ENCODE results near the gene TFE3.

TFE3 gene

DNA sequence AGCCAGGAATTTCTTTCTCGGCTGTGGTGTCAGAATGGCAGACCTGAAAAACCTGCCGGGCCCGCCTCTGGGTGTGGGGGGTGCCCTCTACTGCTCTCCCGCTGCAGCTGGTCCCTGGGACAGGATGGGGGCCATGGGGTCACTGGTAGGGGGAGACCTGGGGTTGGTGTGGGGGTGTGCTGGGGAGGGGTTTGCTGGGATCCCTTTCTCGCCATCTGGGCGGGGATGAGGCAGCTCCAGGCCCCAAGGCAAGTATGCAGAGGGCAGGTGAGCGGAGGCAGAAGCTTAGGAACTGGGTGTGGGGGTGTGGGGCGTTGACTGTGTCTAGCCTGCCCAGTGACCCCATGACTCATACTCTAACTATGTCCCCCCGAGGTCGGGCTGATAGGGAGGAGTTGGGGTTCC lies 16.5 kb upstream of the TFE3 start:
- no peak overlapping the region for H3K27ac ChIP-seq (ENCODE audit: low read depth, low read length)
- H3K9ac ChIP-seq (ENCODE audit: low read length): peak overlapping the region; percentile 57
- H3K27me3 ChIP-seq (ENCODE audit: control insufficient read depth, insufficient read depth, low read length): no peaks in the 10 kb centered on the region
- H3K9me3 ChIP-seq (ENCODE audit: control insufficient read depth, insufficient read depth, low read depth, low read length): peaks cover 10% of the 10 kb centered on the region; the same call in 1 of the 2 replicates
- H3K4me3 ChIP-seq (ENCODE audit: low read depth, low read length): peak overlapping the region; percentile 56
- peaks cover 22% of the 10 kb centered on the region for H3K36me3 ChIP-seq (ENCODE audit: control insufficient read depth, insufficient read depth, low read length)
- peaks cover 5% of the 10 kb centered on the region; the same call in 1 of the 2 replicates for H3K4me1 ChIP-seq (ENCODE audit: control insufficient read depth, insufficient read depth, low read length)

DNA sequence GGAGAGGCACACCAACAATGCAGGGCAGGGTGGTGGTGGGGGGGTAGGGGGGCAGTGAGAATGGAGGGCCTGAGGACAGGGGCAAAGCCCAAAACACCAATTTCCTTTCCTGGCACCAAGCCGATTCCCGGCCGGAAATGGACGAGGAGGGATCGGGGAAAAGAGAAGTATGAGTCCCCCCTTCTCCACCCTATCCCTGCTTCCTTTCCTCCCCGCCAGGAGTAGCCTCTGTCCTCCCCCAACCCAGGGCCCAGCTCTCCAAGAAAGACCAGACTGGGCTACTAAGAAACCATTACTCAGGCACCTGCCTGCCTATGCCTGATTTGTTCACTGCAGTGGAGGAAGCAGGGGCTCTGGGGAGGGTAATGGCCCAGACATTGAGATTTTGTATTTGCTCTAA lies 16.0 kb upstream of the TFE3 start:
- H3K27ac ChIP-seq (ENCODE audit: low read depth, low read length): no peak overlapping the region
- H3K9me3 ChIP-seq (ENCODE audit: control insufficient read depth, insufficient read depth, low read depth, low read length): peaks cover 10% of the 10 kb centered on the region; the same call in 1 of the 2 replicates
- no peaks in the 10 kb centered on the region for H3K27me3 ChIP-seq (ENCODE audit: control insufficient read depth, insufficient read depth, low read length)
- peak overlapping the region; percentile 57 for H3K9ac ChIP-seq (ENCODE audit: low read length)
- peaks cover 5% of the 10 kb centered on the region; the same call in 1 of the 2 replicates for H3K4me1 ChIP-seq (ENCODE audit: control insufficient read depth, insufficient read depth, low read length)
- peaks cover 18% of the 10 kb centered on the region for H3K36me3 ChIP-seq (ENCODE audit: control insufficient read depth, insufficient read depth, low read length)
- peak overlapping the region; percentile 56 for H3K4me3 ChIP-seq (ENCODE audit: low read depth, low read length)

DNA sequence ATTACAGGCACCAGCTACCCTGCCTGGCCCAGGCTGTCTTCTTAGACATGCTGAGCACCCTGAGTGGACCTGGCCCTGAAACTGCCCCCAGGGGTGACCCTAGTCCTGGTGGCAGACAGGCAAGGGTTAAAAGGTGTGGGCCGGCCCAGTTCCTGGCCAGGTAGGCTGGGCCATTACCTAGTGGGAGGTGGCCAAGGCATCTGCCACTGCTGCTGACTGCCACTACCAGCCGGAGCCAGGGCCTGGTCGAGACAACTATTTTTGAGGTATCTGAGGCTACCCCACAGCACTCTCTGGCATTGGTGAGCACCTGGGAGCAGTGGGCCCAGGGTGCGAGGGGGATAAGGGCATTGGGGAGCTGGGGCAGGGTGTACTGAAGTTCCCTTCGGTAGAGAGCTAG lies 15.6 kb upstream of the TFE3 start, which contains the start of gene CCDC120:
CCDC120 (plus strand) TSS at position 206 of the 400 bp plus-strand sequence. CDS start 3,043 bp downstream, outside the sequence.
- Histone ChIP-seq H3K9me3 (ENCODE audit: control insufficient read depth, insufficient read depth, low read depth, low read length) (peaks cover 14% of the 10 kb centered on the region; the same call in 1 of the 2 replicates), H3K27me3 (ENCODE audit: control insufficient read depth, insufficient read depth, low read length) (no peaks in the 10 kb centered on the region), H3K36me3 (ENCODE audit: control insufficient read depth, insufficient read depth, low read length) (peaks cover 15% of the 10 kb centered on the region), H3K4me3 (ENCODE audit: low read depth, low read length) (peak within 1 kb of the TSS; percentile 56), H3K4me1 (ENCODE audit: control insufficient read depth, insufficient read depth, low read length) (peaks cover 5% of the 10 kb centered on the region; the same call in 1 of the 2 replicates), H3K27ac (ENCODE audit: low read depth, low read length) (no peak within 1 kb of the TSS), H3K9ac (ENCODE audit: low read length) (peak within 1 kb of the TSS; percentile 57)

GRCh38 chrX:49054073-49054762 lies 11.1 kb upstream of the TFE3 start:
- Histone ChIP-seq H3K9me3 (ENCODE audit: control insufficient read depth, insufficient read depth, low read depth, low read length) (peaks cover 14% of the 10 kb centered on the region; the same call in 1 of the 2 replicates), H3K27me3 (ENCODE audit: control insufficient read depth, insufficient read depth, low read length) (no peaks in the 10 kb centered on the region), H3K4me1 (ENCODE audit: control insufficient read depth, insufficient read depth, low read length) (peaks cover 9% of the 10 kb centered on the region; the same call in 1 of the 2 replicates), H3K9ac (ENCODE audit: low read length) (no peak overlapping the region), H3K4me3 (ENCODE audit: low read depth, low read length) (peak overlapping the region; percentile 67), H3K27ac (ENCODE audit: low read depth, low read length) (no peak overlapping the region), H3K36me3 (ENCODE audit: control insufficient read depth, insufficient read depth, low read length) (no peaks in the 10 kb centered on the region)

DNA sequence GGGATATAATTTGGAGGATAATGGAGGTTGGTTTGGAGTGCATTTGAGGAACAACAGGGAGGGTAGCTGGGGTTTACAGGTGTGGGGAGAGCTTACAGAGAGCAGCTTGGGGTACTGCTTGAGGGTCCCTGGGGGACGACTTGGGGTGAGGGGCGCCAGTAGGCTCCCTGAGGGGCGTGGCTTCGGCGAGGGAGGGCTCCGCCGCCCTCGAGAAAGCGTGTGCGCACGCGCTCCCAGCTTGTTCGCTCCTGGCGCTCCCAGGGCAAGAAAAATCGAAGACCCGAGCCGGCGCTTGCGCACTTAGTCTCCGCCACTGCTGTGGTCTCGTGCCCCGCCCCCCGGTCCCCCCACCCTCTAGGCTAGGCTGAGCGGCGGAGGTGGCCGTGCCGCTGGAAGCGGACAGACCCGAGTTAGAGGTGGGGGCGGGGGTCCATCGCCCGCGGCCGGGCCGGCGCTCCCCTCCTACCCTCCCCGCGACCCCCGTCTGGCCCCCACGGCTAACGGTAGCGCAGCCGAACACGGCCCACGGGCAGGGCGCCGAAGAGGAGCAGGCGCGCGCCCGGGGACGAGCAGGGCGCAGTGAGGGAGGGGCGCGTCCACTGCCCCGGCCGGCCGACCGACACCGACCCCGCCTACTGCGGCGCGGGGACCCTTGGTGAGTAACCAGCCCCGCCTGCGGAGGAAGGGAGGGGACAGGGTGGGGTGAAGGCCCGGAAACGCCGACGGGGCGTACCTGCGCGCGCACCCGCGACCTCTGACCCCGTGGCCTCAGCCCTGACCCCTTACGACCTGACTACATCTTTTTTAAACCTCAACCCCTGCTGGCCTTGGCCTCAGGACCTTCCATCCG lies 10.3 kb upstream of the TFE3 start:
- Histone ChIP-seq H3K27ac (ENCODE audit: low read depth, low read length) (no peak overlapping the region), H3K4me1 (ENCODE audit: control insufficient read depth, insufficient read depth, low read length) (peaks cover 6% of the 10 kb centered on the region; the same call in 1 of the 2 replicates), H3K27me3 (ENCODE audit: control insufficient read depth, insufficient read depth, low read length) (no peaks in the 10 kb centered on the region), H3K36me3 (ENCODE audit: control insufficient read depth, insufficient read depth, low read length) (no peaks in the 10 kb centered on the region), H3K9me3 (ENCODE audit: control insufficient read depth, insufficient read depth, low read depth, low read length) (peaks cover 14% of the 10 kb centered on the region; the same call in 1 of the 2 replicates), H3K9ac (ENCODE audit: low read length) (peak overlapping the region; percentile 51), H3K4me3 (ENCODE audit: low read depth, low read length) (peak overlapping the region; percentile 67)

GRCh38 chrX:49043987-49044281 lies 777 bp upstream of the TFE3 start:
- H3K4me3 ChIP-seq (ENCODE audit: low read depth, low read length): peak overlapping the region; percentile 52
- H3K36me3 ChIP-seq (ENCODE audit: control insufficient read depth, insufficient read depth, low read length): peaks cover 7% of the 10 kb centered on the region
- no peak overlapping the region for H3K27ac ChIP-seq (ENCODE audit: low read depth, low read length)
- no peaks in the 10 kb centered on the region for H3K27me3 ChIP-seq (ENCODE audit: control insufficient read depth, insufficient read depth, low read length)
- peaks cover 12% of the 10 kb centered on the region for H3K4me1 ChIP-seq (ENCODE audit: control insufficient read depth, insufficient read depth, low read length)
- H3K9me3 ChIP-seq (ENCODE audit: control insufficient read depth, insufficient read depth, low read depth, low read length): no peaks in the 10 kb centered on the region; the same call in 1 of the 2 replicates
- H3K9ac ChIP-seq (ENCODE audit: low read length): peak overlapping the region; percentile 42

DNA sequence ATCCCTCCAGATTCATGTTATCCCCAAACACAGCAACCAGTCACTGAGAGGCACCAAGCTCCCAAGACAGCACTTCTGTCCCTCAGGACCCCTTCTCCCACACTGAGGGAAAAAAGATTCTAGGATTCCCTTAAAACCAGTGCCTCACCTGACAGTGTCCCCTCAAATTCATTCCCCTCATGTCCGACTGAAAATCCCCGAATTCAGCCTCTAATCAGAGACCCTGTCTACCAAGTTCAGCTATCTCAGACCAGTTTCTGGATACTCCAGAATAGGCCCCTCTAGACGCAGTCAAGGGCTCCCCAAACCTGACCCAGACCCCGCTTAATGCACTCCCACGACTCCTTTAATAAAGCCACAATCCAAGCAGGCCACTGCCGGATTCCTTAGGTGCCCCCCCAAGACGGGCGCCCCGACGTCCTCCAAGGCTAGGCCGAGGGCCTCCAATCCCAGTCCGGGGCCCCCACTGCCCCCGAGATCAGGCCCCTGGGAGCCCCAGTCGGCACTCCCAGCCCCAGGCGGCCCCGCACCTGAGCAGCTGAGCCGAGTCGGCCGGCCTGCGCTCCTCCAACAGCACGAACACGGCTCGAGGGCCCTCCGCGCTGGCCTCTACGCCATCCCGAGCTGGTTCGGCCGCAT lies 457 bp downstream of the TFE3 start:
- Histone ChIP-seq H3K27me3 (ENCODE audit: control insufficient read depth, insufficient read depth, low read length) (no peaks in the 10 kb centered on the region), H3K4me3 (ENCODE audit: low read depth, low read length) (peak overlapping the region; percentile 91), H3K36me3 (ENCODE audit: control insufficient read depth, insufficient read depth, low read length) (peaks cover 19% of the 10 kb centered on the region), H3K9me3 (ENCODE audit: control insufficient read depth, insufficient read depth, low read depth, low read length) (peaks cover 4% of the 10 kb centered on the region; the same call in 1 of the 2 replicates), H3K27ac (ENCODE audit: low read depth, low read length) (peak overlapping the region; percentile 96), H3K4me1 (ENCODE audit: control insufficient read depth, insufficient read depth, low read length) (peaks cover 16% of the 10 kb centered on the region), H3K9ac (ENCODE audit: low read length) (peak overlapping the region; percentile 90)

DNA sequence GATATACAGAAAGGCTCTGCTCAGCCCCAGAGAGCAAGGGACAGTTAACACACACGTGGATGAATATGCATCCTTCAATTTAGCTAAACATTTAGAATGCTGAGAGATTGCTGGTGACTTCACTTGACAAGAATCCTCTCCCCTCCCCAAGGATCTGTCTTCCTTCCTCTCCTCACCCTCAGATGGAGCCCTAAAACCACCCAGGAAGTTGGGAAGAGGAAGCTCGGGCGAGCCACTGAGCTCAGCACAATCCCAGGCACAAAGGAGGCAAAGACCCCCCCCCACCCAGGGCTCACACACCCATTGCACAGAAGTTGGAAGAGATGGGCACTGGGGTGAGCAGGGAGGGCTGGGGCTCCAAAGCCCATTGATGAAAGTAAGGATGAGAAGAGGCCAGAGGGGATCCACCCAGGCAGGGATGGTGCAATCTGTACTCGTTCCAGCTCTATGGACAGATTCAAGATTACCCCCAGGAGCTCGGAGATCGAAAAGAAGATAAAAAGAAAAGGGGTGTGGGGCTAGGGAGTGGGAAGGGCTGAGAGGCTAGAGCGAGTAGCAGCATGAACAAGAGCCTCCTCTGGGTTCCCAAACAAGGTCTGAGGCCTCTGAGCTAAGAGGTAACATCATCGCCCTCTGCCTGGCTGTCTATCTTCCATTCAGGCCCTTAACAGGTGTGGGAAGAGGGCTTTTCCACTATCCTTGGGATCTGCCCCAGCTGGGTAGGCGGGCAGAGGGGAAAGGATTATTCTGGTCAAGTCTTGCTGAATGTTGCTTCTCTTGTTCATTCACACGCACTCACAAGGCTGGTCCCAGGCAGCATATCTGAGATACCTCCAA lies 1.2 kb downstream of the TFE3 start:
- peaks cover 27% of the 10 kb centered on the region for H3K36me3 ChIP-seq (ENCODE audit: control insufficient read depth, insufficient read depth, low read length)
- peak overlapping the region; percentile 90 for H3K9ac ChIP-seq (ENCODE audit: low read length)
- peak overlapping the region; percentile 91 for H3K4me3 ChIP-seq (ENCODE audit: low read depth, low read length)
- H3K4me1 ChIP-seq (ENCODE audit: control insufficient read depth, insufficient read depth, low read length): peaks cover 16% of the 10 kb centered on the region
- no peaks in the 10 kb centered on the region for H3K27me3 ChIP-seq (ENCODE audit: control insufficient read depth, insufficient read depth, low read length)
- peaks cover 4% of the 10 kb centered on the region; the same call in 1 of the 2 replicates for H3K9me3 ChIP-seq (ENCODE audit: control insufficient read depth, insufficient read depth, low read depth, low read length)
- H3K27ac ChIP-seq (ENCODE audit: low read depth, low read length): peak overlapping the region; percentile 96; the same call in 1 of the 2 replicates

DNA sequence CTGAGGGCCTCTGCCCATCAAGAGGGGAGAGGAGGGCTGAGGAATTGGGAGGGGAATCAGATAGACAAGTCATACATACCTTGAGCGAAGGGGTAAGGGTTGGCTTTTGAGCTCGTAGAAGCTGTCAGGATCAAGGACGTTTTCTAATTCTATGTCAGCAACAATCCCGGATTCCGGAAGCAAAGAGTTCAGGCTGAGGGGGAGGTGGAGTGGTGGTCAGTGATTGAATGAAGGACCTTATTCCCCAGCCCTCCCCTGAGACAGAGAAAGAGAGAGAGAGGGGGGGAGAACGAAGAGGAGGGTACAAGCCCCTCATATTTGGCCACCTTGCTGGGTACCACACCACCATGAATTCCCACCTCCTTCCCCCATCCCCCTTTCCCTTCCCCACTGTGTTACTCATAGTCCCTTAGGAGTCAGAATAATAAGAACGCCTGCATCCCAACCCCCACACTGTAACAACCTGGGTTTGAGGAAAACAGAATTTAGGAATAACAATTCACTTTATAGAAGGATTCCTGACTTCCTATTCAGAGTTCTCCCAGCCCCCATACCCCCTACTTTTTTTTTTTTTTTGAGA lies 2.7 kb downstream of the TFE3 start:
- no peaks in the 10 kb centered on the region for H3K27me3 ChIP-seq (ENCODE audit: control insufficient read depth, insufficient read depth, low read length)
- H3K4me1 ChIP-seq (ENCODE audit: control insufficient read depth, insufficient read depth, low read length): peaks cover 16% of the 10 kb centered on the region
- H3K9me3 ChIP-seq (ENCODE audit: control insufficient read depth, insufficient read depth, low read depth, low read length): peaks cover 4% of the 10 kb centered on the region; the same call in 1 of the 2 replicates
- H3K4me3 ChIP-seq (ENCODE audit: low read depth, low read length): peak overlapping the region; percentile 91
- peaks cover 36% of the 10 kb centered on the region for H3K36me3 ChIP-seq (ENCODE audit: control insufficient read depth, insufficient read depth, low read length)
- H3K27ac ChIP-seq (ENCODE audit: low read depth, low read length): peak overlapping the region; percentile 70
- H3K9ac ChIP-seq (ENCODE audit: low read length): peak overlapping the region; percentile 90

Measured in HUES6 (cell line).